Regular cardiac myocyte (primary cell): ENCODE data around the gene TTLL4. TPM values are rescaled to one million over a fixed set of nuclear protein-coding genes. Genes with fewer than 3 reads are reported as not detected.

Source experiments
- total RNA-seq: library from RNA; depleted of rRNA; stranded (reverse); fragments of >200 nt; gene quantifications from 2 replicates; pipeline ENCODE4 v1.2.3, GENCODE V29; 2014

The TTLL4 gene
- total RNA-seq, result 2.8 and 8.1 TPM in 2 replicates

GRCh38 chr2:218710687-218711549, at the start of gene TTLL4:
TTLL4 (plus strand) TSS chr2:218710835; CDS start chr2:218737677, 26,842 bp downstream.

GRCh38 chr2:218671654-218672566, 38.7 kb upstream of the TTLL4 start, which contains the start of the genes RNF25 and STK36:
RNF25 (minus strand) TSS chr2:218672002; CDS start chr2:218671970, 32 bp downstream.
STK36 (plus strand) TSS chr2:218672086; CDS start chr2:218672830, 744 bp downstream.

GRCh38 chr2:218781691-218782527, 71.3 kb downstream of the TTLL4 start, which contains the start of gene CYP27A1:
CYP27A1 (plus strand) TSS chr2:218782147; CDS start chr2:218782183, 36 bp downstream.

Other genes starting within 250 kb of the TTLL4 start
- 13.4 and 18.9 TPM in 2 replicates for gene USP37, start 142.5 kb upstream of the TTLL4 start, total RNA-seq
- 35.8 and 68.2 TPM in 2 replicates for gene CNOT9, start 142.0 kb upstream of the TTLL4 start, total RNA-seq
- 2.3 and 3.1 TPM in 2 replicates for gene PLCD4, start 102.9 kb upstream of the TTLL4 start, total RNA-seq
- 4.8 and 7.5 TPM in 2 replicates for gene ZNF142, start 51.2 kb upstream of the TTLL4 start, total RNA-seq
- 22.8 and 59.8 TPM in 2 replicates for gene BCS1L, start 51.2 kb upstream of the TTLL4 start, total RNA-seq
- 24.5 and 33.2 TPM in 2 replicates for gene RNF25, start 38.8 kb upstream of the TTLL4 start, total RNA-seq
- gene STK36, start 38.7 kb upstream of the TTLL4 start, total RNA-seq, result 11.9 and 41.7 TPM in 2 replicates
- 0.58 and 2.0 TPM in 2 replicates for gene CYP27A1, start 71.3 kb downstream of the TTLL4 start, total RNA-seq
- under 0.01 TPM in 1 of 2 replicates, not detected in the other for gene PRKAG3, start 121.0 kb downstream of the TTLL4 start, total RNA-seq
- gene WNT6, start 149.0 kb downstream of the TTLL4 start, total RNA-seq, result not detected in 2 replicates
- under 0.01 and 0.19 TPM in 2 replicates for gene WNT10A, start 170.0 kb downstream of the TTLL4 start, total RNA-seq
- not detected in 2 replicates for gene CDK5R2, start 248.8 kb downstream of the TTLL4 start, total RNA-seq